ENCODE measurements around the gene HOXC10. TPM values are rescaled to one million over a fixed set of nuclear protein-coding genes. Genes with fewer than 3 reads are reported as not detected.

Gene HOXC10
- 10 to 100 TPM in 3 of 4 donors, 1 to 10 TPM in 1; 7.6 to 20.9 (median 12.0) TPM for total RNA-seq

DNA sequence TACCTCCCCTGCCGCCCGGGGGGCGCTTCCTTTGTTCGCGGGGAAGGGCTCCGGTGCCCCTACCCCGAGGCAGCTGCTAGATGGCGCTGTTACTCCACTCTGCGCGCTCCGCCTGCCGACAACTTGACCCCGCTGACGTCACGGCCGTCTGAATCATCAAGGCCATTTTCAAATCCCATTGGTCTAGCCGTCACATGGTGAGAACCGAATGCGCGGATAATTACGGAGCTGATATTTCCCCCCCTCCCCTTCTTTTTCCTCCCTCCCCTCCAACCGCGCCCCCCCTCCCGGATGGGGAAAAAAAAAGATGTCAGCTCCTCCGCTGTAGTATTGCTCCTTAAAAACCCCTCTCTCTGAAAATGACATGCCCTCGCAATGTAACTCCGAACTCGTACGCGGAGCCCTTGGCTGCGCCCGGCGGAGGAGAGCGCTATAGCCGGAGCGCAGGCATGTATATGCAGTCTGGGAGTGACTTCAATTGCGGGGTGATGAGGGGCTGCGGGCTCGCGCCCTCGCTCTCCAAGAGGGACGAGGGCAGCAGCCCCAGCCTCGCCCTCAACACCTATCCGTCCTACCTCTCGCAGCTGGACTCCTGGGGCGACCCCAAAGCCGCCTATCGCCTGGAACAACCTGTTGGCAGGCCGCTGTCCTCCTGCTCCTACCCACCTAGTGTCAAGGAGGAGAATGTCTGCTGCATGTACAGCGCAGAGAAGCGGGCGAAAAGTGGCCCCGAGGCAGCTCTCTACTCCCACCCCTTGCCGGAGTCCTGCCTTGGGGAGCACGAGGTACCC is at the start of gene HOXC10:
Gene HOXC10 (plus strand): TSS at position 246 of the 791 bp plus-strand sequence. CDS start 114 bp downstream, at position 360.
- TF ChIP-seq CTCF (IDR thresholded peaks at IDR 0.05; ENCODE audit: low read depth): no peak

- no peak for TF ChIP-seq CTCF (IDR thresholded peaks at IDR 0.05; ENCODE audit: low read depth)
Measured at GRCh38 chr12:53935383-53936341, 49.3 kb upstream of the HOXC10 start.

DNA sequence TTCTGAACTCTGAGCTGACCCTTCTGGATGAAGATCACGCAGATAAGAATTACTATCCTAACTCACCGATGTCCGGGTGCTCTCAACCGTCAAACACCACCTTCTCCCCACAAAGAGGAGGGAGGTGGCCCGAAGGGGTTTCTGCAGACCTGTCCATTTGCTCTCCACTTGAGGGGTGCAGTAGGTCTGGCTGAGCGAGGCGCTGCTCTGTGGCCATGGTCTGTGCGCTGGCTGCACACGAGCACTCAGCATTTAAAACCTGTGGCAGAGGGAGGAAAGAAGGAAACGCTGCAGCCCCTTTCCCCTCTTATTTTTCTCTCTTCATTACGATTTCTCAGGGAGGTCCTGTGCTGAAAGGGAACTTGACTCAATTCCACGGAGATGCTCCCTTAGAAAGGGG is 47.8 kb upstream of the HOXC10 start:
- TF ChIP-seq CTCF (IDR thresholded peaks at IDR 0.05; ENCODE audit: low read depth): no peak

DNA sequence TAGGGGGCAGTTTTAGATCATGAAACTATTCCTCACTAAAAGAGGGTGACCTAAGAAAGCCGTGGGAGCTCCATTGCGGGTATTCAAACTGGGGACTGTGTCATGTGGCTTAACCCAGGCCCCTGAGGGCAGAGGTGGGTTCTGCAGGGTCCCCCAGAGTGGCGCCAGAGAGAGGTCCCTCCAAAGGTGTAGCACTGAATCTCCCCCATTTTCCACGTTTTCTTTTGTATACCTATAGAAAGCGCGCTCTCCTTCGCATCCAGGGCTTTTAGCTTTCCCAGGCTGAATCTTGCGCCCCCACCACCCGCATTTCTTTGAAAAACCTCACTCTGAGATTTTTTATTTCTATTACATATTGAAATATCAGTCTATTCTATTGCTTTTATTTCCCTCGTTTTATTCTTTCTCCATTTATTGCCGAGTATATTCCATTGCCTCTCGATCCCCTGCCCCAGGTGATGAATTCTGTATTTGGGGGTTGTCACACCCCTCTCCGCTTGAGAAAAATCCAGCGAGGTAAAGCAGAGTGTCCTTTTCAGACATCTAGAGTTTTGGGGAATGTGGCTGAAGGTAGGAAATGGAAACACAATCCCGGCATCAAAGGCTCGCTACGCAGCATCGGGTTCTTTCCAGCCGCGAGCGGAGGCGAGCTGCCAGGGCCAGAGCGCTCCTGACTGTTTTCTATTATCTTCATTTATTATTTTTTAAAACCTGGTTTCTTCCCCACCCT is 47.2 kb upstream of the HOXC10 start:
- TF ChIP-seq CTCF (IDR thresholded peaks at IDR 0.05; ENCODE audit: low read depth): no peak

DNA sequence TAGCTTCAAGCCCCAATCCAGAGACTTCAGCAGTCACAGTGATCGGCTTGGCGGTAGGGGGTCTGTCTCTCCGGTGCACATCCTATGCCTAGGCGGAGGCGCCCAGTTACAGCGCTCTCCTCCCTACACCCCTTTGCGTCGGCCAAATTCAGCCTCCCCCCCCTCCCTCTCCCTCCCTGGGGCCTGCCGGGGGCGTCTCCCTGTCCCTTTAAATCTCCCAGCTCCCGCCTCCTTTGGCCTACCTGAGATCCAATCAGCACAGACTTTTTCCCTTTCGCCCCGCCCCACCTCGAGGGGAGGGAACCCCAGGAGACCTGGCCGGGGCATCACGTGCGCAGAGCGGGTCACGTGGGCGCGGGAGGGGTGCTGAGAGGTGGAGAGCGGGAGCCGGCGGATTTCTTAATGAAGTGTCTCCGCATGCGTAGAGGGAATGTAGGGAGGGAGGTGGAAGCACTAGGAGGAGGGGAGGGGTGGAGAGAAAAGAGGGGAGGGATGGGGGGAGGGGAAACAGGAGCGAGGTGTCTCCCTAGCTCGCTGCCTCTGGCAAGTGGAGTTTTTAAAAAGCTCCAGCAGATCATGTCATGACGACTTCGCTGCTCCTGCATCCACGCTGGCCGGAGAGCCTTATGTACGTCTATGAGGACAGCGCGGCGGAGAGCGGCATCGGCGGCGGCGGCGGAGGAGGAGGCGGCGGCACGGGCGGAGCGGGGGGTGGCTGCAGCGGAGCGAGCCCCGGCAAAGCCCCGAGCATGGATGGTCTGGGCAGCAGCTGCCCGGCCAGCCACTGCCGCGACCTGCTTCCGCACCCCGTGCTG is 46.4 kb upstream of the HOXC10 start, which contains the start of gene HOXC13:
Gene HOXC13 (plus strand): TSS at position 506 of the 815 bp plus-strand sequence. CDS start 76 bp downstream, at position 582.
- no peak for TF ChIP-seq CTCF (IDR thresholded peaks at IDR 0.05; ENCODE audit: low read depth)

All from subcutaneous adipose tissue (tissue), 4 donors.